IMR-90 (cell line): Measurements from ENCODE around the gene MLX. TPM values are rescaled to one million over a fixed set of nuclear protein-coding genes. Genes with fewer than 3 reads are reported as not detected.

Experiments
- ATAC-seq: fragments of 200-7000 bp; cut with Tn5 transposase; 2 replicates; pipeline ENCODE4 v1.9.1; 2020; ENCODE audit warnings: low read depth, mild to moderate bottlenecking, moderate library complexity
- BruUV-seq: library from RNA; stranded (reverse); fragments of 400-500 nt; replicated peaks from 2 replicates; lab custom pipeline; 2021; lab: Mats Ljungman, UMichigan
- CTCF ChIA-PET: fragments of 300-600 bp; formaldehyde crosslinking; extraction: SDS; loops from one replicate; lab custom pipeline; 2021; ENCODE audit warnings: antibody characterized with exemption; lab: Yijun Ruan, JAX
- POLR2A ChIA-PET: fragments of 300-600 bp; sonication (Branson Sonifier 250); formaldehyde crosslinking; loops from one replicate; lab custom pipeline; 2022; ENCODE audit warnings: antibody characterized with exemption; ENCODE audit not compliant: unreplicated experiment; lab: Charles Lee
- DNase-seq: peaks from one replicate; pipeline ENCODE4 v3.0.0; 2013
- H2AFZ ChIP-seq: replicated peaks from 2 replicates; pipeline ENCODE3; 2013; ENCODE audit warnings: low read length, mild to moderate bottlenecking; ENCODE audit not compliant: poor library complexity
- H2AK5ac ChIP-seq: 2 replicates; pipeline ENCODE4 v1.6.1; 2013; ENCODE audit warnings: low read depth, low read length, inconsistent platforms
- H2AK9ac ChIP-seq: replicated peaks from 2 replicates; pipeline ENCODE3; 2013; ENCODE audit warnings: mild to moderate bottlenecking, low read depth, low read length, moderate library complexity; ENCODE audit not compliant: poor library complexity
- H2BK120ac ChIP-seq: 2 replicates; pipeline ENCODE4 v1.6.1; 2013; ENCODE audit warnings: low read depth, low read length, inconsistent platforms
- H2BK15ac ChIP-seq: 3 replicates; pipeline ENCODE4 v1.6.1; 2013; ENCODE audit warnings: low read depth, low read length, inconsistent platforms
- H2BK20ac ChIP-seq: 2 replicates; pipeline ENCODE4 v1.6.1; 2013; ENCODE audit warnings: low read depth, mild to moderate bottlenecking, inconsistent platforms, low read length, moderate library complexity
- H2BK5ac ChIP-seq: 2 replicates; pipeline ENCODE4 v1.6.1; 2013; ENCODE audit warnings: mild to moderate bottlenecking, low read depth, low read length, inconsistent platforms; ENCODE audit not compliant: poor library complexity, severe bottlenecking
- H3K14ac ChIP-seq: replicated peaks from 2 replicates; pipeline ENCODE4 v1.6.1; 2013; ENCODE audit warnings: low read depth, low read length, inconsistent platforms
- H3K18ac ChIP-seq: 2 replicates; pipeline ENCODE4 v1.6.1; 2013; ENCODE audit warnings: low read depth, low read length, control low read depth
- H3K23ac ChIP-seq: 2 replicates; pipeline ENCODE4 v1.6.1; 2013; ENCODE audit warnings: low read depth, low read length, inconsistent platforms
- H3K27ac ChIP-seq: 2 replicates; pipeline ENCODE4 v1.5.1; 2013; ENCODE audit warnings: mild to moderate bottlenecking, control low read depth, low read length; ENCODE audit not compliant: insufficient read depth
- H3K27me3 ChIP-seq: 2 replicates; pipeline ENCODE4 v1.6.1; 2013; ENCODE audit warnings: low read length; ENCODE audit not compliant: control insufficient read depth, insufficient read depth
- H3K36me3 ChIP-seq: 2 replicates; pipeline ENCODE4 v1.6.1; 2013; ENCODE audit warnings: low read length, mixed read lengths; ENCODE audit not compliant: control insufficient read depth, insufficient read depth
- H3K4ac ChIP-seq: 2 replicates; pipeline ENCODE4 v1.6.1; 2013; ENCODE audit warnings: low read depth, low read length, inconsistent platforms
- H3K4me1 ChIP-seq: 2 replicates; pipeline ENCODE4 v1.6.1; 2013; ENCODE audit warnings: low read length, mixed read lengths; ENCODE audit not compliant: control insufficient read depth, insufficient read depth
- H3K4me2 ChIP-seq: 2 replicates; pipeline ENCODE4 v1.6.1; 2013; ENCODE audit warnings: low read depth, mild to moderate bottlenecking, control low read depth, low read length, moderate library complexity
- H3K4me3 ChIP-seq: 2 replicates; pipeline ENCODE4 v1.5.1; 2013; ENCODE audit warnings: low read depth, mild to moderate bottlenecking, control low read depth, low read length, moderate library complexity; ENCODE audit not compliant: insufficient read depth
- H3K56ac ChIP-seq: 2 replicates; pipeline ENCODE4 v1.6.1; 2013; ENCODE audit warnings: low read length, inconsistent platforms; ENCODE audit not compliant: insufficient read depth; ENCODE audit errors: extremely low read depth
- H3K79me1 ChIP-seq, 2 experiments: 2 replicates each; pipeline ENCODE4 v1.6.1; 2013; ENCODE audit warnings: low read length in 2 of 2, inconsistent platforms in 1 of 2, low read depth in 1 of 2
- H3K9ac ChIP-seq: 2 replicates; pipeline ENCODE4 v1.6.1; 2013; ENCODE audit warnings: low read depth, low read length, control low read depth
- H3K9me1 ChIP-seq: 2 replicates; pipeline ENCODE4 v1.6.1; 2013; ENCODE audit warnings: low read length, inconsistent platforms; ENCODE audit not compliant: insufficient read depth
- H3K9me3 ChIP-seq: 2 replicates; pipeline ENCODE4 v1.6.1; 2013; ENCODE audit warnings: low read length; ENCODE audit not compliant: control insufficient read depth, insufficient read depth
- H4K20me1 ChIP-seq: 2 replicates; pipeline ENCODE4 v1.6.1; 2013; ENCODE audit warnings: low read length, inconsistent platforms; ENCODE audit not compliant: insufficient read depth
- H4K5ac ChIP-seq: 2 replicates; pipeline ENCODE4 v1.6.1; 2013; ENCODE audit warnings: mild to moderate bottlenecking, low read depth, low read length, control low read depth
- H4K8ac ChIP-seq, 2 experiments: 2 replicates each; pipeline ENCODE4 v1.6.1; 2013; ENCODE audit warnings: low read depth in 2 of 2, low read length in 2 of 2, control low read depth in 1 of 2, inconsistent platforms in 1 of 2
- H4K91ac ChIP-seq: 2 replicates; pipeline ENCODE4 v1.6.1; 2013; ENCODE audit warnings: low read depth, low read length, inconsistent platforms; ENCODE audit not compliant: insufficient read depth
- CEBPB ChIP-seq: IDR thresholded peaks from 2 replicates; pipeline ENCODE4 v1.6.1; 2012; ENCODE audit warnings: low read depth, low read length, improper control_type of control experiment
- CTCF ChIP-seq: conservative IDR thresholded peaks from 2 replicates; pipeline ENCODE4 v1.5.1; 2012; ENCODE audit warnings: mild to moderate bottlenecking, low read depth, low read length, improper control_type of control experiment
- NFE2L2 ChIP-seq: fragments of 150-350 bp; IDR thresholded peaks from 2 replicates; pipeline ENCODE4 v1.6.1; 2016; ENCODE audit warnings: low read depth, mild to moderate bottlenecking, low read length
- POLR2A ChIP-seq: IDR thresholded peaks from 2 replicates; pipeline ENCODE4 v1.6.1; 2012; ENCODE audit warnings: mild to moderate bottlenecking, low read depth, low read length
- RFX5 ChIP-seq: IDR thresholded peaks from 2 replicates; pipeline ENCODE4 v1.8.0; 2012; ENCODE audit warnings: low read depth, mild to moderate bottlenecking, low read length, moderate library complexity
- USF2 ChIP-seq: fragments of 150-350 bp; IDR thresholded peaks from 2 replicates; pipeline ENCODE4 v1.6.1; 2017; ENCODE audit warnings: mild to moderate bottlenecking, antibody characterized with exemption, low read length, low read depth
- WGBS, 2 experiments: methylation state at CpG; one replicate each; pipeline versions ENCODE4 v1.1.5 to v1.1.7; 2013; ENCODE audit warnings: missing lambda C conversion rate in 2 of 2; ENCODE audit not compliant: insufficient read length in 1 of 2; ENCODE audit errors: extremely low coverage in 2 of 2; 5-methylcytosine and 5-hydroxymethylcytosine counted together
- dilution Hi-C: fragments of 300-500 bp; cut with HindIII; formaldehyde crosslinking; loops from one replicate; pipeline ENCODE4 v1.14.3; 2018; ENCODE audit warnings: low sequenced_read_pairs; ENCODE audit not compliant: unreplicated experiment
- in situ Hi-C: fragments of 300-500 bp; cut with MboI; formaldehyde crosslinking; loops from 3 replicates; pipeline ENCODE4 v1.14.3; 2019; ENCODE audit warnings: low sequenced_read_pairs, inconsistent platforms, mixed read lengths
- intact Hi-C: fragments of 100-400 bp; cut with micrococcal nuclease; formaldehyde crosslinking; loops from 2 replicates; pipeline ENCODE4 v1.10.0; 2022
- polyA plus RNA-seq, 3 experiments: library from polyadenylated mRNA; depleted of rRNA; stranded (reverse); fragments of >200 nt; gene quantifications; 2 replicates each; pipeline ENCODE4 v1.2.3, GENCODE V29; 2012; ENCODE audit warnings: low replicate concordance in 1 of 3
- total RNA-seq: library from RNA; depleted of rRNA; stranded (reverse); fragments of >200 nt; gene quantifications from 2 replicates; pipeline ENCODE4 v1.2.3, GENCODE V29; 2012

Gene MLX
- total and polyA plus RNA-seq, 2 of the 4 experiments (the other 2 are of a cell fraction) = 37.8 to 45.6 TPM

- dilution Hi-C loops (no loop called here), intact Hi-C loops (no loop called here), in situ Hi-C loops (no loop called here)
- no peak overlapping the region for H3K4ac ChIP-seq
- H4K8ac ChIP-seq = no peak overlapping the region
- no peak overlapping the region for H3K18ac ChIP-seq
- H3K27ac ChIP-seq = no peak overlapping the region
- no peaks in the 10 kb centered on the region for H3K9me3 ChIP-seq
- no peak overlapping the region for H2BK20ac ChIP-seq
- no peak overlapping the region for H2BK120ac ChIP-seq
- POLR2A ChIA-PET = no interaction called here
- H3K36me3 ChIP-seq = peaks cover 12% of the 10 kb centered on the region; the same call in 1 of the 2 replicates
- no peak overlapping the region for H2BK15ac ChIP-seq
- H3K79me1 ChIP-seq = peaks cover 6 to 46% of the 10 kb centered on the region in 2 experiments
- no peak overlapping the region for H4K5ac ChIP-seq
- no TSS peak for BruUV-seq
- no peaks in the 10 kb centered on the region for H3K27me3 ChIP-seq
- TF ChIP-seq POLR2A = no peak
- no peak for TF ChIP-seq CTCF
- TF ChIP-seq RFX5 = no peak
- TF ChIP-seq CEBPB = no peak
- TF ChIP-seq USF2 = no peak
- no peak for TF ChIP-seq NFE2L2
- H2BK5ac ChIP-seq = no peak overlapping the region
- H3K14ac ChIP-seq = no peak overlapping the region
- H2AFZ ChIP-seq = no peak overlapping the region
- DNase-seq (no peak), ATAC-seq (no peak)
- no peaks in the 10 kb centered on the region; the same call in 1 of the 2 replicates for H4K20me1 ChIP-seq
- peak overlapping the region; percentile 46; the same call in 1 of the 2 replicates for H2AK5ac ChIP-seq
- peaks cover 4% of the 10 kb centered on the region; the same call in 1 of the 2 replicates for H3K9me1 ChIP-seq
- H2AK9ac ChIP-seq = no peak overlapping the region
- peaks cover 6% of the 10 kb centered on the region for H3K4me1 ChIP-seq
- 100% methylated on average over 1 of the region's 14 CpGs; no CpG with 5 or more reads in 1 of the 2 experiments for WGBS, 2 experiments
- H3K56ac ChIP-seq = no peak overlapping the region
- H3K4me3 ChIP-seq = no peak overlapping the region
- no peak overlapping the region for H3K4me2 ChIP-seq
- CTCF ChIA-PET = no interaction called here
- no peak overlapping the region for H4K91ac ChIP-seq
- H3K9ac ChIP-seq = no peak overlapping the region
- H3K23ac ChIP-seq = peak overlapping the region; percentile 85; the same call in 1 of the 2 replicates
Observed at GRCh38 chr17:42548993-42549755, 17.7 kb upstream of the MLX start.
